ENCODE results near the gene RB1.
"Not testable (repeated sequence)": the region's sequence is repeated elsewhere in the genome, so short reads cannot be mapped to it uniquely, and the experiment has no call there.

The RB1 gene

DNA sequence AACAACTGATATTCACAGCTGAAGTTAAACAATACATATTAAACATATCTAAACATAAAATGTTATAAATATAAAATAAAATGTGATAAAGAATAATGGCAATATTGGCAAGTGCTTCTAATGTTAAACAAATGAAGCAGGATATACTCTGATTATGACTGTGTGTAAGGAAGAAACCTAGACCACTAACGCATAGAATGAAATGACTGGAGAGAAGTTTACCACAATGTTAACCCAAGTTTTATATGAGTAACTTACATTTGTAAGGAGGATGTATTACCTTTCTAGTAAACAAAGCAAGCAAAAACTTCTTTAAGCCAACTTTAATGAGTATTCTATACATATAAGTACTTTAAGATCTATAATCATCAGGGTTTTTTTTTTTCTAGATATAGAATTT, 43.0 kb downstream of the RB1 start:
- in situ Hi-C loops (cut with MboI; ENCODE audit: low sequenced_read_pairs), result loop anchor here (25.0 kb wide), 1 partner anchor 416 kb away; no protein-coding TSS in a partner anchor

DNA sequence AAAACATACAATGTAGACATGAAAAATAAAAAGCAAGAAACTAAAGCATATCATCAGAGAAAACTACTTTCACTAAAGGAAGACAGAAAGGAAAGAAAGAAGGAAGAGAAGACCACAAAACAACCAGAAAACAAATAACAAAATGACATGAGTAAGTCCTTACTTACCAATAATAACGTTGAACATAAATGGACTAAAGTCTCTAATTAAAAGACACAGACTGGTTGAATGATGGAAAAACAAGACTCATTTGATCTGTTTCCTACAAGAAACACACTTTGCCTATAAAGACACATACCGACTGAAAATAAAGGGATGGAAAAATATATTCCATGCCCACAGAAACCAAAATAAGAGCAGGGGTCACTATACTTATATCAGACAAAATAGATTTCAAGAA, 46.0 kb downstream of the RB1 start:
- in situ Hi-C loops (cut with MboI; ENCODE audit: low sequenced_read_pairs), result loop anchor here (25.0 kb wide), 1 partner anchor 413 kb away; no protein-coding TSS in a partner anchor

DNA sequence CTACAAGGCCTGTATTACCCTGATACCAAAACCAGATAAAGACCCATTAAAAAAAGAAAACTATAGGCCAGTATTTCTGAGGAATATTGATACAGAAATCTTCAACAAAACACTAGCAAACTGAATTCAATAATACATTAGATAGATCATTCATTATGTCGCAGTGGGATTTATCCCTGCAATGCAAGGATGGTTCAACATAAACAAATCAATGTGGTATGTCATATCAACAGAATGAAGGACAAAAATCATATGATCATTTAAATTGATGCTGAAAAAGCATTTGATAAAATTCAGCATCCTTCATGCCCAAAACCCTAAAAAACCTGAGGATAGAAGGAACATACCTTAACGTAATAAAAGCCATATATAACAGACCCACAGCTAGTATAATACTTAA, 50.0 kb downstream of the RB1 start:
- in situ Hi-C loops (cut with MboI; ENCODE audit: low sequenced_read_pairs), result no loop called here

DNA sequence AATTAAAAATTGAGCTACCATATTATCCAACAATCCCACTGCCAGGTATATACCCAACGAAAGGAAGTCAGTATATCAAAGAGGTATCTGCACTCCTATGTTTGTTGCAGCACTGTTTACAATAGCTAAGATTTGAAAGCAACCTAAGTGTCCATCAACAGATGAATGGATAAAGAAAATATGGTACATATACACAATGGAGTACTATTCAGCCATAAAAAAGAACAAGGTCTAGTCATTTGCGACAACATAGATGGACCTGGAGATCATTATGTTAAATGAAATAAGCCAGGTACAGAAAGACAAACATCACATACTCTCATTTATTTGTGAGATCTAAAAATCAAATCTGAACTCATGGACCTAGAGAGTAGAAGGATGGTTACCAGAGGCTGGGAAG, 52.0 kb downstream of the RB1 start:
- in situ Hi-C loops (cut with MboI; ENCODE audit: low sequenced_read_pairs), result not testable (repeated sequence)

DNA sequence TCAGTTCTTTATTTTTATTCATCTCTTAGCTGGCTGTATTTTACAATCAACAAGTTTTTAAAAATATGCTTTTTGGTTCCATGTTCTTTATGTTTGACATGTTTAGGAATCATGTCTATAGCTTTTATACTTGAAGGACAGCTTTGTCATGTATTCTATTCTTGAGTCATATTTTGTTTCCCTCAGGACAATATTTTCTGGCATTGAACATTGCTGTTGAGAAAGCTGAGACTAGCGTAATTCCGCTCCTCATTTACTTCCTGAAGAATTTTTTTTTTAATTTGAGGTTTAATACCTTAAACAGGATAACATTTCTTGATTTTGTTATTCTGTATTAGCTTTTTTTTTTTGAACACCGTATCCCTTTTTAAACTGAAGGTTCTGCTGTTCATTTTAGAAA, 53.2 kb downstream of the RB1 start:
- in situ Hi-C loops (cut with MboI; ENCODE audit: low sequenced_read_pairs), result no loop called here

DNA sequence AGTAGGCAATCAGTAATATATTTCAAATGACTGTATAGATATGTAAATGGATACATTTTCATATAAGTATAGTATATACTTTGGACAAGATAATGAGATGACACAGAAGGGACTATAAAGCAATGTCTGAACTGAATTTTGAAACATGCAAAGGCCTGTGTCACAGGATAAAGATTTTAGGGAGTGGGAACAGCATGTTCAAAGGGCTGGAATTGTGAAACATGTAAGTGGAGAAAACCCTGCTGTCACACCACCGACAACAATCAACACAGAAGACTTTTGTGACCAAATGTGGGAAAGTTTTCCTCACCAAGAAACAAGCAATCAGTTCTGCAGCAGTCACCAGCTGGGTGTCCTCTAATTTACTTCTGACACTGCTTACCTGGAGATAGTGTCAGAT, 66.4 kb downstream of the RB1 start:
- in situ Hi-C loops (cut with MboI; ENCODE audit: low sequenced_read_pairs), result no loop called here

DNA sequence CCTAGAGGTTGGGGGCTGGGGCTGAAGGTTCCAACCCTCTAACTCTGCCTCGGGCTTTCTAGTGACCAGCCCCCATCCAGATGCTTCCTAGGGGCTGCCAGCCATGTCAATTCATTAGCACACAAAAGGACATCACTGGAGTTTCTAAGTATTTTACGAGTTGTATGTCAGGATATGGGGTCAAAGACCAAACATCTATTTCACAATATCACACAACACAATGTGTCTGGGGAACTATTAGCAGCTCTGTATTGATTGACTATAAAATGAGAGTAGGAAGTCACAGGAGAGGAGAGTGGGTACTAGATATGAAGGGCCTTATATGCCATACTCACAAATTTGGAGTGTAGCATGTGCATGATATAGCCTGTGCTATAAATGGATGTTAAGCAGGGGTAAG, 67.3 kb downstream of the RB1 start:
- in situ Hi-C loops (cut with MboI; ENCODE audit: low sequenced_read_pairs), result no loop called here

DNA sequence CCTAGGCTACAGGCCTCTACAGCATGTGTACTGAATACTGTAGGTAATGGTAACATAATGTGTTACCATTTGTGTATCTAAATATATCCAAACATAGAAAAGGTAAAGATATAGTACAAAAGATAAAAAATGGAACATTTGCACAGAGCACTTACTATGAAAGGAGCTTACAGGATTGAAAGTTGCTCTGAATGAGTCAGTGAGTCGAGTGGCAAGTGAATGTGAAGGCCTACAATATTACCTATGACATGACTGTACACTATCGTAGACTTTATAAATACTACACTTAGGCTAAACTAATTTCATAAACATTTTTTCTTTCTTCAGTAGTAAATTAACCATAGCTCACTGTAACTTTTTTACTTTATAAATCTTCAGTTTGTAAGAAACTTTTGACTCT, 74.3 kb downstream of the RB1 start:
- in situ Hi-C loops (cut with MboI; ENCODE audit: low sequenced_read_pairs), result no loop called here

DNA sequence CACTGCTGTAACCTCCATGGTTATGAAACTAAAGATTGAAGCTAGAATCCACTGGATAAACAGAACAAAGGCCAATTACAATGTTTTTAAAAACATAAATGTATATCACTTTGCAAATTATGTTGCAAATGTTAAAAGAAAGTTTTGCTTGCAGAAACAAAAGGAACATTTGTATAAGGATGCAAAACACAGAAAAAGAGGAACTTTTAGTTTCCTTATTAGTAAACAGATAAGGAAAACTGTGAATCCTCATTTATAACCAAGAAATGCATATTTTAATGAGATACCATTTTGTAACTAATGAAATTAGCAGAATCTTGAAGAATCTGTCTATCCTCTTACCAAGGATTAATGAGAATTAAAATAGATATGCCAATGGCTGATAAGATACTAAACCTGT, 77.0 kb downstream of the RB1 start:
- in situ Hi-C loops (cut with MboI; ENCODE audit: low sequenced_read_pairs), result no loop called here

DNA sequence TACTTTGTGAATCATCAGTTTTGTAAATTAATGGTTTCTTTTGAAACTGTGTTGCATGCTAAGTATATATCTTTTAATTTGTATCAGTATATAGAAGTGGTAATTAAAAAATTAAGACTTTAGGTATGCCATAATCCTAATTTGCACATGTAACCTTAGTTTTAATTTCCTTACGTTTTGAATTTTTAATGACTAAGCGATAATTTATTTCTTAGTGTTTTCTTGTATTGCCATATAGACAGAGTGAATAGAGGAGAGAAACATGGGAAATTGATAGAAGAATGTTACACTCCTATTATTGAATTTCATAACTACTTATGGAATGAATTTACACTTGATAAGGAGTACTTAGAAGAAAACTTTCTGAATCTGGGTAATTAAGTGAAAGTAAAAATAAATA, 79.8 kb downstream of the RB1 start:
- in situ Hi-C loops (cut with MboI; ENCODE audit: low sequenced_read_pairs), result no loop called here

DNA sequence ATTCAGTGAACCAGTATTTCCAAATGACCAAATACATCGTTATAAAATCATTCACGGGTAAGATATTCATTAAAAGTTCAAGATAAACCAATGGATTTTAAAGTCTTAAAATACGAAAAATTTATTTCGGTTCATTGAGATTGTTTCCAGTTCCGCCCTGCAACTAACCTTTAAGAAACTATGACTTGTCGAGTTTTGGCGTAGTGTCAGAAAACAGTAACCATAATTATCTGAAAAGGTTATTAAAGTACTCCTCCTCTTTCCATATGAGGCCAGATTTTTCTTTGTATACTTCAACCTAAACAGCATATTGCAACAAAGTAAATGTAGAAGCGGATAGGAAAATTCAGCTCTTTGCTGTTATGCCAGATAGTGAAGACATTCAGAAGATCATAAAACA, 83.3 kb downstream of the RB1 start:
- in situ Hi-C loops (cut with MboI; ENCODE audit: low sequenced_read_pairs), result no loop called here

DNA sequence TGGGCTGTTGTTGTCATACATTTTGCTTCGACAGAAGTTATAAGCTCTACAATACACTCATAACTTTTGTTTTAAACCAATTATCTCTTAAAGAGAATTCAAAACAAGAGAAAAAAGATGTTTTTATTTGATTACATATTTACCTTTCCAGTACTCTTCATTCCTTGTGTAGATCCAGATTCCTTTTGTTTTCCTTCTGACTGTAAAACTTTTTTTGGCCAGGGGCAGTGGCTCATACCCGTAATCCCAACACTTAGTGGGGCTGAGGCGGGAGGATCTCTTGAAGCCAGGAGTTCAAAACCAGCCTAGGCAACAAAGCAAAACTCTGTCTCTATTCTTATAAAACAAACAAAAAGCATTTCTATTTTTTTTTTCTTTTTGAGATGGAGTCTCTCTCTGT, 87.7 kb downstream of the RB1 start:
- in situ Hi-C loops (cut with MboI; ENCODE audit: low sequenced_read_pairs), result no loop called here

DNA sequence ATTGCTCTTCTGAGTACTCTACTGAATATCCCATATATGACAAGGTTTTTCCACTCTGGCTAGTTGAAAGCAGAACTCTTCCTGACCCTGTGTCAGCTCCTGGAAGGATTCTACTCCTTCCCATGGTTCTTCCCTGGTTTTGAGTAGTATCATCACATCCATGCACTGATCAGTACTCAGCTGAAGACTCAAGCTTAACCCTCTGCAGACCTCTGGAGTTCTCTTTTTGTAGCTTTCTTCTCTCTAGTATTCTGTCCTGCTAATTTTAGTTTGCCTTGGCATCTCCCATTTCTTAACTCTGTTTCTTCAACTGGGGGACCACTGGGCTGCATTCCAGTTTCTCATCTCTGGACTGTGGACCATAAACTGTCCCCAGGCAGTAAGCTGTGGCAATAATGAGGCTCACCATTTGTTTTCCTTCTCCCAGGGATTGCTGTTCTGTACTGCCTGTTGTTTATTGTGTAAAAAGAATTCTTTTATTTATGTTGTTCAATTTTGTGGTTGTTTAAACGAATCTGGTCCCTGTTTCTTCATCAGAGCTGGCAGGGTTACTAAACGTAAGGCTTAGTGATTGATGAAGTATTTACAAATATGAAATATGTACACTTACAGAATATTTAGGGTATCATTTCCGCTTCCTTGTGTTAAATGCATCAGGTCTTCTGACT, 89.6 kb downstream of the RB1 start:
- in situ Hi-C loops (cut with MboI; ENCODE audit: low sequenced_read_pairs), result no loop called here

DNA sequence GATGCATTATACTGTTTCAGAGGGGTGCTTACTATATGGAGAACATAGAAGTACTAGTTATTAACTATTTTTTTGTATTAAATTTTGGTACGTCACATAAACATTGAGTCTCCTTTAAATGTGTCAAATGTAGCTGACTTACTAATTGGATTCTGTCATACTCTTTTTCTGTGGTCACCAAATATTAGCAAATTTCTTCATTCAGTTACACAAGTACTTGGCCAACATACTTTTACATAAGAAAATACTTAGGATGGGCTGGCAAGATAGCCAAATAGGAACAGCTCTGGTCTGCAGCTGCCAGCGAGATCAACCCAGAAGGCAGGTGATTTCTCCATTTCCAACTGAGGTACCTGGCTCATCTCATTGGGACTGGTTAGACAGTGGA, 90.1 kb downstream of the RB1 start:
- in situ Hi-C loops (cut with MboI; ENCODE audit: low sequenced_read_pairs), result no loop called here

DNA sequence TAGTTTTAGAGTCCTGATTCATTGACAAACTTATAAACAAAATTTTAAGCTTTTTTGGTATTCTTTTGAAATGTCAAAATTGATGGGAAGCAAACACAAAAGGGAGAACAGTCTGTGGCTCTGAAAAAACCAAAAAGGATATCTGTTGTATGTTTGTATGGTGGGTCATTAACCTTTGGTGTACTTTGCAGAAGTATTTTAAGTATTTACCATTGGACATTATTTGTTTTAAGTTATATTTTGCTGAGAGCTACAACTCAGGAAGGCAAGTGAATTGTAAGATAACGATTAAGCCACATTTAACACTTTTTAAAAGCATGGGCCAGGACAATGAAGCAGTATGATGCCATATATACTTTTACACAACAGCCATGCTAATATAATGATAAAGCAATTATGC, 94.2 kb downstream of the RB1 start:
- in situ Hi-C loops (cut with MboI; ENCODE audit: low sequenced_read_pairs), result no loop called here

DNA sequence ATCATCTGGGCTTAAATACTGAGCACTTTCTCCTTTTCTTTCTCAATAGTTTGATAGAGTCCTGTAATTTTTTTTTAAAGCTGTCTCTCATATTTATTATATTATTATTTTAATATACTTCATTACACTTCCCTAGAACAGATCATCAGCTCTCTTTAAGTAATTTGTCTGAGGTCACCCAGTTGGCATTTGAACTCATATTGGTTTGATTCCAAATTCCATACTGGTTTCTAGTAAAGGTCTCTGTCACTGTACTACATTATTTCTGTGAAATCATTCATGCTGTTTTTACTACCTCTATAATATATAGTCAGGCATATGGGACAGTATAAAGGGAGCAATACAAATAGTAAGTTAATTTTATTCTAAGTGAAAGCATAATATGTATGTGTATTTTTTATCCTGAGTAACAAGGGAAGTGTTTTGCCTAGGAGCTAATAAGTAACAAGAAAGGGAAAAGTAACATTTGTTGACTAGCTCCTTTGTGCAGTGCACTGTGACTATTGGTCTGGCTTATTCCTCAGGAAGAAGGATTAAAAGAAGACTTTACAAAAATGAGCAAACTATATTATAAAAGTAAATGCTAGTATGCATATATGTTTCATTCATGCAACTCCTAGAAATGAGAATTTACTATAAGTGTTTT, 95.0 kb downstream of the RB1 start:
- in situ Hi-C loops (cut with MboI; ENCODE audit: low sequenced_read_pairs), result no loop called here

DNA sequence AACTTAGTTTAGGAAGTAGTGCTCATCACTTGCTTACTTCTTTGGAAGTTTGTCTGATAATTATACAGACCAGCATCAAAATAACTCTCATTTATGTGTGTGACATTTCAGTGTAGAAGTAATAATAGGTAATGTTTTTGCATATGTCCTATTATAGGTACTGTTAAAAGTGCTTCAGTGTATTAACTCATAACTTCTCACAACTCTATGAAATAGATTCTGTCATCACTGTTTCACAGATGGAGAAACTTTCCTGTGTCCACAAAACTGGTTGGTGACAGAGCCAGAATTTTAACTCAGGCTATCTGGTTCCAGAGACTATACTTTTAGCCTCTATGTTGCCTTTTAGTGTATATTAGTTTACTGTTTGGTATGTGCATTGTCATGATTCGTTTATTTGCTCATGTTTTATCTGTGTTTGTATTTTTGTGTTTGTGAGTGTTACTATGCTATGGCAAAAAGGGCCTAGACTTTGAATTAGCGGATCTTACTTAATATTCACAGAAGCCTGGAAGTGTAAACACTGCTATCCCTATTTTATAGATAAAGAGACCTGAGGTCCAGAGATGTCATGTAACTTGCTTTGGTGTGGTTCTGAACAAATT, 96.6 kb downstream of the RB1 start:
- in situ Hi-C loops (cut with MboI; ENCODE audit: low sequenced_read_pairs), result no loop called here

DNA sequence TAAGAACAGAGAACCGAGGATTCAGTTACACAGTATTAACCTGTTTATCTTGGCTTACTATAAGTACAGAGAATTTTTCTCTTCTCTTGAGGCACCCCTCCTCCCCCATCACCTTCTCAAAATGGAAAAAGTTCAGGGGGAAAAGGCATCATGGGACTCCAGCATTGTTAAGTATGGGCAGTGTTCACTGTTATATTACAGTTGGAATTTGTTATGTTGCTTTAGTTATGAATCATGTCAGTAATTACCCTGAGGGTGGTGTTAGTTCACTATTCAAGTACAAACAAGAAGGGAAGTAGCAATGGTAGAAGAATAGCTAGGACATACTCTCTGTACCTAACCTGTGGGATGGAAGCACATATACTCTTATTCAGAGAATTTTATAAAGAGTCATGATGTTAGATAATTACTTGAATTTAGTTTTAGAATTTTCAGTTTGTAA, 97.3 kb downstream of the RB1 start:
- in situ Hi-C loops (cut with MboI; ENCODE audit: low sequenced_read_pairs), result no loop called here

DNA sequence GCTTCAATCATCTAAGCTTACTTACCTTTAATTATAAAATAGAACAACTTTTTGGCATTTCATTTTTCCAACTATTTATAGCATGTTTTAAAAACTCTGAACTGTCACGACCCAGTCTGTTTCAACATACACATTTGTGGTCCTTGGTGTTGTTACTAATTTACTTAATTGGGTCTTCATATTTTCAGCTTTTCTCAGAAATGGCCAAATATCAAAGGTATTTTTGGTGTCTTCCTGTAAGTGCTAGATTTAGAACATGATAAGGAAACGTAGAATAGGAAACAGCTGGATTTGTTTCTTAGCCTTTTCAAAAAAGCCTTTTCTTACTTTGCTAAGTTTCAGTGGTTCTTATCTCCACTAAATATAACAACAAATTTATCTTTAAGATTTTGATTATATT, 97.9 kb downstream of the RB1 start:
- in situ Hi-C loops (cut with MboI; ENCODE audit: low sequenced_read_pairs), result no loop called here

DNA sequence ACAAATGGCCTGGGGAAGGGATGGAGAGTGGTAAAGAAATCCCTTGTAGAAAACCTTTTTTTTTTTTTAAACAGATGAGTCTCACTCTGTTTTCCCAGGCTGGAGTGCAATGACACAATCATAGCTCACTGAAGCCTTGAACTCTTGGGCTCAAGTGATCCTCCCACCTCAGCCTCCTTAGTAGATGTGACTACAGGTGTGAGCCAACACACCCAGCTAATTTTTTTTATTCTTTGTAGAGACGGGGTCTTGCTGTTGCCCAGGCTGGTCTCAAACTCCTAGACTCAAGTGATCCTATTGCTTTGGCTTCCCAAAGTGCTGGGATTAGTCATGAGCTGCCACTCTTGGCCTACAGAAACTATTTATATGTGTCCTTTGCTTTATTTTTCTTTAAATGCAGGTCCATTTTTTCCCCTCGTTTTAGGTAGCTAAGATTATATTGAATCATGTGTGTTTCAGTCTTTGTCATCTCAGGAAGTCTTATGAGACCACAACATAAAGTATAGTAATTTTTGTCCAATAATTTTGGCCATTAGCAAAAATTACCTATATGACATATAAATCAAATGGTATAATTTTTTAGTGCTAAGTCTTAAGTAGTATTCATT, 98.9 kb downstream of the RB1 start:
- in situ Hi-C loops (cut with MboI; ENCODE audit: low sequenced_read_pairs), result no loop called here

DNA sequence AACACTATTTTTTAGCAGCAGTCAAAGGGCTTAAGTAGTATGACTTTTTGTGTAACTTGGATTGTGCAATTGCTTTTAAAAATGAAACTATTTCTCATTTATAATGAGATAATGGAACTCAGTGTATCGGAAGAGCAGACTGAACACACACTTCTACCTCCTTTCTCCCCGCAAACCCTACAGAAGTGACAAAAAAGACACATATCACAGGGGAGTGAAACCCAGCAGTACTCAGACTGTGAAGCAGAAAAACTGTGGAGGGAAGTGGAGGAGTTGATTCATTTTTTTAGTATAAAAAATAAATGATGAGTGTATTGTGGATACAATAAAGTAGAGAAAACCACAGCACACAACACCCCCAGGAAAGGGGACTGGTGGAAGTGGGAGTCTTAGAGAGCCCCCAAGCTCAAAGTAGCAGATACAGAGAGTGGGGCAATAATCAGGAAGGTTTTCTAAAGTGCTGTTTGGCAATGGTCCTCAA, 99.6 kb downstream of the RB1 start:
- in situ Hi-C loops (cut with MboI; ENCODE audit: low sequenced_read_pairs), result no loop called here

DNA sequence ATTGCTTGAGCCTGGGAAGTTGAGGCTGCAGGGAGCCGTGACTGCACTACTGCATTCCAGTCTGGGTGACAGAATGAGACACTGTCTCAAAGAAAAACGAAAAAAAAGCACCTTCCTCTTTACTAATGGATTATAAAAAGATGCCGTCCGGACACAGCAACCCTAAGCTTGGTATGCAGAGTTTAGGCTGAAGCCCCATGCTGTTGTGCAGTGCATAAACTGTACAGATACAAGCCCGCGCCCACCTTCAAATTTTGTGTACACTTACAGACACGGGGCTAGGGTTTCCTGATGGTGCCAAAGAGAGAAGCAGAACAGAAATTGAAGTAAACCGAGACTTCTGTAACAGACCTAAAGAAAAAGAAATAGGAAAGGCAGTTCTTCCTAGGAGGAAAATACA, 100.4 kb downstream of the RB1 start:
- in situ Hi-C loops (cut with MboI; ENCODE audit: low sequenced_read_pairs), result no loop called here
